Colon (tissue), 2 donors: ENCODE data around the gene EXOC4.
"Not testable (repeated sequence)": the region's sequence is repeated elsewhere in the genome, so short reads cannot be mapped to it uniquely, and the experiment has no call there.

Experiments
- FAIRE-seq: peaks from 2 replicates; lab custom pipeline; 2012; peaks lifted over from hg19 to GRCh38; lab: Jason Lieb, UNC
- donor health status: control.
- donor health status: control.

Gene EXOC4

DNA sequence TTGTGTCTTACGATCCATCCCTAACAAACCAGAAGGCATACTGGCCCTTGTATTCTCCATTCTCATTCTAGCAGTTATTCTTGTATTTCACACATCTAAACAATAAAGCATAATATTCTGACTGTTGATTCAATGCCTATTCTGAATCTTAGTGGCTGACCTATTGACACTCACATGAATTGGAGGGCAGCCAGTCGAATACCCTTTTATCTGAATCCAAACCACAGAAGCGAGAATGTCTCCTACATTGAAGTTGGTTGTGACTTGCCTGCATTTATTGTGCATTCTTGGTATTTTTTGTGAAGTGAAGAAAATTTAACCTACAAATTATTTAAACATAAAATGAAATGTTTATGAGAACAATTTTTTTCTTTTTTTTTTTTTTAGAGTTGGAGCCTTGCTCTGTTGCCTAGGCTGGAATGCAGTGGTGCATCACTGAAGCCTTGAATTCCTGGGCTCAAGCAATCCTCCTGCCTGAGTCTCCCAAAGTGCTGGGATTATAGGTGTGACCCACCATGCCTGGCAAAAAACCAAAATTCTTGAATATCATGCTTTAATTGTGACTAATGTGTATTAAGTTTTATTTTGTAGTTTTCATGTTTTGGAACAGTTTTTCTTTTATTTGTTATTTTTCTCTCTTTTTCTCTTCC is 22.7 kb downstream of the EXOC4 start:
- FAIRE-seq: no peak

DNA sequence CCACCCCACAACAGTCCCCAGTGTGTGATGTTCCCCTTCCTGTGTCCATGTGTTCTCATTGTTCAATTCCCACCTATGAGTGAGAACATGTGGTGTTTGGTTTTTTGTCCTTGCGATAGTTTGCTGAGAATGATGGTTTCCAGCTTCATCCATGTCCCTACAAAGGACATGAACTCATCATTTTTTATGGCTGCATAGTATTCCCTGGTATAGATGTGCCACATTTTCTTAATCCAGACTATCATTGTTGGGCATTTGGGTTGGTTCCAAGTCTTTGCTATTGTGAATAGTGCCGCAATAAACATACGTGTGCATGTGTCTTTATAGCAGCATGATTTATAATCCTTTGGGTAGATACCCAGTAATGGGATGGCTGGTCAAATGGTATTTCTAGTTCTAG is 26.1 kb downstream of the EXOC4 start:
- FAIRE-seq: not testable (repeated sequence)

GRCh38 chr7:133282094-133282493 is 29.2 kb downstream of the EXOC4 start:
- no peak for FAIRE-seq

DNA sequence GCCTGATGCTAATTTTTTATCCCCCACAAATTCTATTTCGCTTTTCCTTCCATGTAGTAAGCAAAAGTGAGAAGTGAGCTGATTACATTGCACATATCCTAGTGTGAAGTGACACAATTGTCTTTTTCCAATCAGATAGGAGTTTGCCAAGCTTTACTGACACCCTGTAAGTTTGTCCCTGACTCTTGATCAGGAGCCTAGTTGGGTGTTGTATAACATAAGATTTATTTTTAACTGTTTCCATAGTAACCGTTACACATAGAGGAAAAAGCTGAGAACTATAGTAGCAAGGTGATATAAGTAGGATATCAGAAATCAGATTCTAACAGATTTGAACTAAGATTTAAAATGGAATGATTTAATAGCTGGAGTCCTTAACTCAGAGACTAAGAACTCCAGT is 31.2 kb downstream of the EXOC4 start:
- no peak for FAIRE-seq

GRCh38 chr7:133288970-133289369 is 36.1 kb downstream of the EXOC4 start:
- FAIRE-seq: no peak

DNA sequence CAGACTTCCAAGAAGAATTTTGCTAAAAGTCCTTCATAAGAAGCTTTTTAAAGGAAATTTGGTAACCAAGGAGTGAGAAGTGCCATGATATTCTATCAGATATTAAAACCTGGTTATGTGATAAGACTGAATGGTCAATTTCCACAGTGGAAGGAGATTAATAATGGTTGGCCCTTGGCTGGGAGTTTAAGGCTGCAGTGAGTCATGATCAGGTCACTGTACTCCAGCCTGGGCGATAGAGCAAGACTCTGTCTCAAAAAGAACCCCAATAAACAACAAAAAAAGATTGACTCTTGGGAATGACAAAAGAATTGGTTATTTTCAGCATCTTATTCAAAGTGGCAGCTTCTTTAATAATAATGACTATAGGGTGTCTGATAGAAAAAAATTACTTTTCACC is 37.2 kb downstream of the EXOC4 start:
- no peak for FAIRE-seq

GRCh38 chr7:133290676-133291333 is 37.9 kb downstream of the EXOC4 start:
- FAIRE-seq: no peak

DNA sequence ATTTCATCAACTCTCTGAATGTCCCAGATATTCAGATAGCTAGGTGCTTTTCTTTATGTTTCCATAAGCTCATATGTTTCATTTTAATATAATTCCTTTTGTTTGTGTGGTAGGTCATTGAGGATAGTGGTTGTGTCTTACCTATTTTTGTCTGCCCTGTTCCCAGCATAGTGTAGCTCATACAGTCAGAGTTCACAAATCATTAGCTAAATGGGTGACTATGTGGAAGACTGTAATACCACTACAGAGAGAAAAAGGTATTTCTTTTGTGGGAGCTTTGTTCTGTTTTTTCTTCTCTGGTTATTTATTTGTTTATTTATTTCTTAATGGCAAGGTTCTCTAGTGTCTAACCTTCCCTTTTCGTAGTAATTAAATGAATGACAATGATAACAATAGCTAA is 39.8 kb downstream of the EXOC4 start:
- FAIRE-seq: no peak

GRCh38 chr7:133293384-133294160 is 40.7 kb downstream of the EXOC4 start:
- no peak for FAIRE-seq

DNA sequence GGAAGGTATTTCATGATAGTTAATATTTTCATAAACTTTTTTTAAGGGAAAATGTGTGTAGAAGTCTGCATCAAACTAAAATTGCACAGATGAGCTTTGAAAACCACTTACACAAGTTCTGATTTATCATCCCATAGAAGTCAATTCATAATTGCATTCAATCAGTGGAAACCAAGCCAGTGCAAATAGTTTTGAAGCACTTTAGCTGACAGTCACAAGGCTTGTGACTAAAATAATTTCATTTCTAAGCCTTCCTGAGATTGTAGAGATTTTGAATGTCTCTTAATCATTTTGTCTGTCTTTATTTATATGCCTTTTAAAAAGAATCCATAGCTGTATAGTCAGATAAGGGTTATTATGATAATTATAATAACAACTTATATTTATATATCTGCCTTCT is 41.4 kb downstream of the EXOC4 start:
- FAIRE-seq: no peak

DNA sequence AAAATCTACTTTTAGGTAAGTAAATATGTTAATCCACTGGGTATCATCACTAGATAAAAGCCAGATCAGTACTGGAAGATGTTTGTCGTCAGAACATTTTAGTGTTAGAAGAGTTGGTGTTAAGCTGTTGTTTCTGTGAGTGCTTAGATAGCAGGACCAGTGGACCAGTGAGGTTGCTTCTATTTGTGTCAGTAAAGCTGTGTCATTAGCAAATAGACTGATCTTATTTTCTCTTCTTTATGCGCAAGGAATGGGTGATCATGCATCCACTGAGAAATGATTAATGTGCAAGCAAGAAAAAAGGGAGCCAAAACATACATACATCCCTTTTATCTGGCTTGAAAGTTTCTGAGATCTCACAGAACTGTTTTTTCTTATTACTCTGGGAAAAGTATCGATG is 42.6 kb downstream of the EXOC4 start:
- FAIRE-seq: no peak

- FAIRE-seq: no peak
Observed at GRCh38 chr7:133297093-133297492, 44.2 kb downstream of the EXOC4 start.

DNA sequence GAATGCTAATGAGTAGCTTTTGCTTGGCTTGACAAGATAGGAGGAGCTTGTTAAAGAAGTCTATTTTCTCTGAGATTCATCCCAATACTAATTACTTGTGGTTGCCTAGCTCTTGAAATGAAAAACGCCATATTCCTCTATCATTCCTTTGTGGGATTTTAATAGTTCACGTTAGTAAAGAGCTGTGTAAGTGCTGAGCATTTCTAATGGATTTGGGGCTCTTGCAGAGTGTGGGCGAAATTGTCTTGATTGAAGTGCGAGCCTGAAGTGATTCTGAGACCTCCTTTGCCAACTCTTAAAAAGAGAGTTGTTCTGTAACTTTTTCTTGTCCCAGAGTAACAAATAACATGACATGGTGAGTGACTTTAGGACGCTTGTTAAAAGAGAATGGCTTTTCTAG is 45.2 kb downstream of the EXOC4 start:
- FAIRE-seq: no peak

DNA sequence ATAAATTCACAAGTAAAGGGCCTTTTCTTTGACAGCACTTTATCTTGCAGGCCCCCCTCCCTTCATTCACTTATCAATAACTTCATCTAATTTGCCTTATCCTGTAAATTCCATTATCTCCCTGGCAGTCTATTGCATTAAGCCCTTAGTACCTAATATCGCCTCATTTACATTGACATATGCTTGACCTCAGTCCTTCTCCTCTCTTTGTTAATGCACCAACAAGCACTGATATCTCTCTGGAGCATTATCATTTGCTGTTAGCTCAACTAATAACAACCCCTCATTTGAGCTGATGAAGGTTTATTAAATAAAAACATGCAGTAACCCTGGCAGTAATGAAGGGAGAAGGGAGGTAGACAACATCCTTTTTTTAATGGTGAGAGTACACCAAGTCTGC is 46.8 kb downstream of the EXOC4 start:
- no peak for FAIRE-seq

DNA sequence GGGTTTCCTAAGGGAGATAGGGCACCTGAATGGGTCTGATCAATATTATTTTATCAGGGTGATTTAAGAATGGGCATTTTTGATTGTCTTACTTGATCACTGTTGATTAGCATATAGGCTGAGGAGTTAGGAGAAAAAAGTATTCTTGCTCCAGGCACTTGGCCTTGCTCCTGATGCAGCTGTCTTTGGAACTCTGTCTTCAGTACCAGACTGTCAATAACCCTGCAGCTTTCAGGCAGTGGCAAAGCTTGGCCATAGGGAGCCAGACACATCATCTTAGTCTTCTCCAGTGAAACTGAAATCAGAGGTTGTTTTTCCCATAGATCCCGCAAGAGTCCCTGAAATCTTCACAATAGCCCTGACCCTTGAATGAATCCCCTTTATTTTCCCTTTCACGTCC is 47.2 kb downstream of the EXOC4 start:
- no peak for FAIRE-seq

DNA sequence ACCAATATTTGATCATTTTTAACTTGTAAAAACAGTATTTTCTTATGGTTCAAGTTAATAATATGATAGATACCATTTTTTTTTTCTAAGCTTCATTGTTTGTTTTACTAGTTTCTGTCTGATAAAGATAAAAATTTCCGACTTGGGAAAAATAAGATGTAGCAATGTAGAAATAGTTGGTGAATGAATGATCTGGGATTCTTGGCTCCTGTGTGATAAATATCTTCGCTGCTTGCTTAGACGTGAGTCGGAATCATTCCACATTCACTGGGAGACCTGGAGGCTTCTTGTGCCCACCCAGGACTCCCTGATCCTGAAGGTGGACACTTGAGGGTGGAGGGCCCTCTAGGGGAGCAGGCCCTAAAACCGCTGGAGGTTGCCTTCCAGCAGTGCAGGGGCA is 47.9 kb downstream of the EXOC4 start:
- FAIRE-seq: no peak

DNA sequence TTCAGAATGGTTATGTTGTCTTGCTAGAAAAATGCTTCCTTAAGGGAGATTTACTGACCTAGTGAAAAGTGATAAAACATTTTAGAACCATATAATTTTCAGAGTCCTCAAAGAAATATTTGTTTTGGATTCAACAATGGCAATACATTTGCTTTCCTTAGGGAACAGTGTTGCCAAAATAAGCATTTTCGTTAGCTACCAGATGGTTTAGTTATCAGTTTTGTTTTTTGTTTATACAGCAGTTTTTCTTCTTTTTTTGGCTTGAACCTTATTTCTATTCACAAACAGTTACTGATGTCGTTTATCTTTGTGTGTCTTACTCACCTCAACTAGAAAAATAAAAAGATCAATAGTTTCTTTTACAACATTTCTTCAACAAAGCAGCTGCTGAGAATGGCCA is 48.6 kb downstream of the EXOC4 start:
- FAIRE-seq: no peak

GRCh38 chr7:133303372-133303771 is 50.5 kb downstream of the EXOC4 start:
- FAIRE-seq: no peak

DNA sequence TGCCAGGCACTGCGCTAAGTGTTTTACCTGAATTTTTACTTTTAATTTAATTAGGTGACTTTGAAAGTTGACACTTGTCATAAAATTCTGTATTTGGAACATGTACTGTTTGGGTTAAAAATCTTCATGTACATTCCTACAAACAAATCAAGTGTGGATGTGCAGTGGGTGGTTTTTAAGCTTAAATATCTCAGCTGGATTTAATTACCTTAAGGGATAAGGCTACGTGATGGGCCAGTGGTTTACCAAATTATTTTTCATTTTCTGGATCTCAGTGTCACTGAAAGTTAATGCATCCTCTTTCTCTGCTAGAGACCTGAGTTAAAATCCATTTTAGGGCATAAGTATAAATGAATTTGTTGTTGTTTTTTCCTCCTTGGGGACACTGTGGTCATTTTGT is 51.1 kb downstream of the EXOC4 start:
- FAIRE-seq: no peak

DNA sequence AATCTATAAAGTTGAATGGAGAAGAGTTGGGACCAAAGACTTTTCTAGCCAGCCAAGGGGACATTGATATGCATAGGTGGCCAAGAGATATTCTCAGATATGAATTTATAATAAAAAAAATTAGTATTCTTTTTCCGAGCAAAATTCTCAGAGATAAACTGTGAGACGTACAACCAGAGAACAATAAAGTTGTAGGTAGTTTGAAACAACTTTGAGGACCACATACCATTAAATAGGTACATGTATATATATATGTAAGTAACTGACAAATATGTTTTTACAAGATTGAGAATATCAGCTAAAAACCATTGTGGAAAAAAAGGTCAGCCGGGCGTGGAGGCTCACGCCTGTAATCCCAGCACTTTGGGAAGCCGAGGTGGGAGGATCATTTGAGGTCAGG is 56.5 kb downstream of the EXOC4 start:
- no peak for FAIRE-seq

DNA sequence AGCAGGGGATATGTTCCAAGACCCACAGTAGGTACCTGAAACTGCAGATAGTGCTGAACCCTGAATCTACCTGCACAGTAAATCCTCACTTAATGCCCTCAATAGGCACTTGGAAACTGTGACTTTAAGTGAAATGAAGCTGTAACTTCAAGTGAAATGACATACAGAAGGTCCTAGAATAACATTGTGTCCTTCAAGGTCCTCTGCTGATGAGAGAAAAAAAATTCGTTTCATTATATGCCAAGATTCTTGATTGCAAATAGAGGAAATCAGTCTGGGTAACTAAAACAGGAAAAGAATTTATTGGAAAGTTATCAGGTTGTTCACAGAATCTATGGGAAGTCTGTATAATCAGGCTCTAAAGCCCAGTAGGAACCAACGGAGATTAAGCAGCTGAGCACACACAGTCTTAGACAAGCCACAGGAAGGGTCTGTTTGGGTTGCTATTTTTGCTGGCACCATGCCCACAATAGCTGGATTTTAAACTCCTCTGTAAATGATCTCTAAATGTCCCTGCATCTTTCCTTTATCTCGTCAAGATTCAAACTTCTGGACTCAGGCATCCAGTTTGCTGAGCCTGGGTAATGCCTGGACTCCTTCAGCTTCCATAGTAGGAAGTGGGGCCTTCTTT is 57.5 kb downstream of the EXOC4 start:
- FAIRE-seq: no peak

DNA sequence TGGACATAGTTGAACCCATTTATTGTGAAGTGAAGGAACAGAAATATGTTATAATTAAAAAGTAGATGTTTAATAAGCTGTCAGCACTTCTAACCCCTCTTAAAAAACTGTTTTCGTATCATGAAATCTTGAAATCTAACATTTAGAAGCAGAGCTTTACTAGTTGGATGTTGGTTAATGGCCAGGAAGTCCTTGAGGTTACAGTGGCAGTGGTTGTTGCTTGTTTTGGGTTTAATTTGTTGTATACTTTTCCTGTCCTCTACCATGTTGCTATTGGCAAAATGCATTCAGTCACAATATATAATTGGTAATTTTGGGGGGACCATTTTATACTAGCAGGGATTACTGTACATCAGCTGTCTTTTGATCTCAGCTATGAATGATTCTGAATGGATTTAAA is 60.7 kb downstream of the EXOC4 start:
- FAIRE-seq: no peak

- FAIRE-seq: no peak
Observed at GRCh38 chr7:133314084-133314483, 61.2 kb downstream of the EXOC4 start.
